ENCODE data around the gene MCFD2. TPM values are rescaled to one million over a fixed set of nuclear protein-coding genes. Genes with fewer than 3 reads are reported as not detected.

MCFD2 gene
- total RNA-seq, 4 donors from 2014 or later = 49.2 to 111 (median 56.0) TPM

- Histone ChIP-seq H3K36me3 (peaks cover 0 to 10% (median 0%) of the 10 kb centered on the region in 3 donors), H3K27me3 (no peaks in the 10 kb centered on the region), H3K4me1 (peaks cover 0 to 47% (median 25%) of the 10 kb centered on the region in 4 donors), H3K9me3 (no peaks in the 10 kb centered on the region), H3K4me3 (no peak overlapping the region), H3K27ac (peak overlapping the region in 3 of 4 donors; percentile 36 to 74 (median 39))
- WGBS, 2 donors = 65 to 68% methylated on average over 9 of the region's 9 CpGs
- TF ChIP-seq EP300 (IDR thresholded peaks at IDR 0.05) (no peak), POLR2A (IDR thresholded peaks at IDR 0.05) (no peak), CTCF (IDR thresholded peaks at IDR 0.05) (no peak)
- no peak for DNase-seq (ENCODE audit: low spot score in 2 of 2)
Measured at GRCh38 chr2:46943881-46944798, 28.5 kb upstream of the MCFD2 start.

- 81% methylated on average over 10 of the region's 10 CpGs for whole genome bisulfite sequencing, 2 donors
- Histone ChIP-seq H3K4me3 (peak overlapping the region; percentile 64 to 95 (median 78)), H3K9me3 (no peaks in the 10 kb centered on the region), H3K27ac (peak overlapping the region in 3 of 4 donors; percentile 36 to 97 (median 74)), H3K27me3 (no peaks in the 10 kb centered on the region), H3K36me3 (peaks cover 0 to 10% (median 0%) of the 10 kb centered on the region in 3 donors), H3K4me1 (peaks cover 0 to 43% (median 25%) of the 10 kb centered on the region in 4 donors)
- TF ChIP-seq POLR2A (IDR thresholded peaks at IDR 0.05) (no peak), EP300 (IDR thresholded peaks at IDR 0.05) (no peak), CTCF (IDR thresholded peaks at IDR 0.05) (no peak)
- no peak for DNase-seq (ENCODE audit: low spot score in 2 of 2)
Measured at GRCh38 chr2:46942891-46943626, 27.5 kb upstream of the MCFD2 start.

GRCh38 chr2:46942143-46942526 lies 26.5 kb upstream of the MCFD2 start:
- Histone ChIP-seq H3K36me3 (peaks cover 0 to 10% (median 0%) of the 10 kb centered on the region in 3 donors), H3K27ac (peak overlapping the region; percentile 70 to 97 (median 76))
- 12 to 19% methylated on average over 10 of the region's 10 CpGs for WGBS, 2 donors

GRCh38 chr2:46939626-46940359 lies 24.2 kb upstream of the MCFD2 start:
- Histone ChIP-seq H3K4me3 (peak overlapping the region; percentile 52 to 95 (median 90)), H3K36me3 (no peaks in the 10 kb centered on the region), H3K27me3 (no peaks in the 10 kb centered on the region), H3K4me1 (peaks cover 0 to 35% (median 25%) of the 10 kb centered on the region in 4 donors), H3K9me3 (no peaks in the 10 kb centered on the region), H3K27ac (peak overlapping the region; percentile 84 to 99 (median 96))
- 59 to 62% methylated on average over 13 of the region's 13 CpGs for WGBS, 2 donors
- no peak for TF ChIP-seq POLR2A (IDR thresholded peaks at IDR 0.05)
- TF ChIP-seq CTCF (IDR thresholded peaks at IDR 0.05) = no peak
- TF ChIP-seq EP300 (IDR thresholded peaks at IDR 0.05) = no peak
- no peak for DNase-seq (ENCODE audit: low spot score in 2 of 2)

More at GRCh38 chr2:46942143-46942526, 26.5 kb upstream of the MCFD2 start:
- no peaks in the 10 kb centered on the region for H3K9me3 ChIP-seq
- peaks cover 0 to 40% (median 25%) of the 10 kb centered on the region in 4 donors for H3K4me1 ChIP-seq
- DNase-seq (ENCODE audit: low spot score in 2 of 2) = peak in 1 of 2 donors; percentile 21
- peak overlapping the region; percentile 64 to 95 (median 78) for H3K4me3 ChIP-seq
- H3K27me3 ChIP-seq = no peaks in the 10 kb centered on the region
- TF ChIP-seq POLR2A (IDR thresholded peaks at IDR 0.05) (no peak), EP300 (IDR thresholded peaks at IDR 0.05) (no peak)

GRCh38 chr2:46937471-46937901 lies 21.9 kb upstream of the MCFD2 start:
- Histone ChIP-seq H3K36me3 (no peaks in the 10 kb centered on the region), H3K9me3 (no peaks in the 10 kb centered on the region), H3K27ac (no peak overlapping the region), H3K4me3 (no peak overlapping the region), H3K27me3 (no peaks in the 10 kb centered on the region), H3K4me1 (peaks cover 0 to 16% (median 10%) of the 10 kb centered on the region in 4 donors)
- DNase-seq (ENCODE audit: low spot score in 2 of 2) = no peak
- 68 to 78% methylated on average over 4 of the region's 4 CpGs for WGBS, 2 donors
- no peak for TF ChIP-seq POLR2A (IDR thresholded peaks at IDR 0.05)
- TF ChIP-seq CTCF (IDR thresholded peaks at IDR 0.05) = peak in 4 of 5 experiments; percentile 23 to 36 (median 28)
